Suprapubic skin (tissue), 4 donors: ENCODE measurements around the gene DNAH14.
"Not testable (repeated sequence)": the region's sequence is repeated elsewhere in the genome, so short reads cannot be mapped to it uniquely, and the experiment has no call there.

ENCODE experiments used
- CTCF ChIP-seq, 2 donors: fragments of 200-600 bp in 1 of 2; fragments of 450-650 bp in 1 of 2; sonication (generic) in 1 of 2; IDR thresholded peaks; one replicate each; pipeline ENCODE4 v1.5.1; 2016 to 2019; ENCODE audit warnings: antibody characterized with exemption in 2 of 2, mild to moderate bottlenecking in 1 of 2, moderate library complexity in 1 of 2
- EP300 ChIP-seq: sonication (generic); formaldehyde crosslinking; IDR thresholded peaks from one replicate; pipeline ENCODE4 v1.6.1; 2017; ENCODE audit warnings: antibody characterized with exemption
- POLR2A ChIP-seq, 2 donors: fragments of 450-650 bp; IDR thresholded peaks; one replicate each; pipeline ENCODE4 v1.6.1; 2017; ENCODE audit warnings: antibody characterized with exemption in 2 of 2, mild to moderate bottlenecking in 2 of 2, moderate library complexity in 2 of 2
- POLR2AphosphoS5 ChIP-seq, 3 donors: sonication (generic); formaldehyde crosslinking; IDR thresholded peaks; one replicate each; pipeline ENCODE4 v1.6.1; 2017; ENCODE audit warnings: antibody characterized with exemption in 3 of 3

- not testable (repeated sequence) for TF ChIP-seq CTCF (IDR thresholded peaks at IDR 0.05); POLR2AphosphoS5 (IDR thresholded peaks at IDR 0.05); EP300; POLR2A (IDR thresholded peaks at IDR 0.05)
Observed at GRCh38 chr1:224927631-224928030, 1.8 kb upstream of the DNAH14 start.
